RWPE2 (cell line): ENCODE data around the gene SLC5A2.
"Not testable (repeated sequence)": the region's sequence is repeated elsewhere in the genome, so short reads cannot be mapped to it uniquely, and the experiment has no call there.

Experiments used
- ATAC-seq: fragments of 200-7000 bp; cut with Tn5 transposase; 3 replicates; pipeline ENCODE4 v1.9.1; 2021; ENCODE audit warnings: low read depth
- DNase-seq: peaks from one replicate; pipeline ENCODE4 v3.0.0-alpha.2; 2020; ENCODE audit warnings: low spot score
- H3K27ac ChIP-seq: fragments of 450-650 bp; 2 replicates; pipeline ENCODE4 v1.5.1; 2017; ENCODE audit warnings: mild to moderate bottlenecking; ENCODE audit not compliant: poor library complexity, severe bottlenecking
- H3K27me3 ChIP-seq: fragments of 250-450 bp; sonication (Bioruptor Pico); 2 replicates; pipeline ENCODE4 v1.5.1; 2021; ENCODE audit warnings: mild to moderate bottlenecking, moderate library complexity; ENCODE audit not compliant: insufficient read depth, poor library complexity, severe bottlenecking
- H3K36me3 ChIP-seq: fragments of 250-450 bp; sonication (Bioruptor Pico); 2 replicates; pipeline ENCODE4 v1.5.1; 2020; ENCODE audit warnings: low read depth, mild to moderate bottlenecking, moderate library complexity
- H3K4me1 ChIP-seq: fragments of 250-450 bp; sonication (Bioruptor Pico); 2 replicates; pipeline ENCODE4 v1.5.1; 2021; ENCODE audit warnings: mild to moderate bottlenecking, moderate library complexity; ENCODE audit not compliant: insufficient read depth, poor library complexity, severe bottlenecking
- H3K4me3 ChIP-seq: fragments of 250-450 bp; sonication (Bioruptor Pico); 2 replicates; pipeline ENCODE4 v1.5.1; 2021; ENCODE audit warnings: mild to moderate bottlenecking, moderate library complexity; ENCODE audit not compliant: severe bottlenecking
- H3K9me3 ChIP-seq: fragments of 250-450 bp; sonication (Bioruptor Pico); 2 replicates; pipeline ENCODE4 v1.5.1; 2021; ENCODE audit warnings: mild to moderate bottlenecking, moderate library complexity; ENCODE audit not compliant: severe bottlenecking
- TF ChIP-seq, protein P1 (sequence below): fragments of 450-650 bp; IDR thresholded peaks from one replicate; pipeline ENCODE4 v1.5.1; 2017; ENCODE audit warnings: mild to moderate bottlenecking, moderate library complexity; ENCODE audit not compliant: poor library complexity, severe bottlenecking

Gene SLC5A2

DNA sequence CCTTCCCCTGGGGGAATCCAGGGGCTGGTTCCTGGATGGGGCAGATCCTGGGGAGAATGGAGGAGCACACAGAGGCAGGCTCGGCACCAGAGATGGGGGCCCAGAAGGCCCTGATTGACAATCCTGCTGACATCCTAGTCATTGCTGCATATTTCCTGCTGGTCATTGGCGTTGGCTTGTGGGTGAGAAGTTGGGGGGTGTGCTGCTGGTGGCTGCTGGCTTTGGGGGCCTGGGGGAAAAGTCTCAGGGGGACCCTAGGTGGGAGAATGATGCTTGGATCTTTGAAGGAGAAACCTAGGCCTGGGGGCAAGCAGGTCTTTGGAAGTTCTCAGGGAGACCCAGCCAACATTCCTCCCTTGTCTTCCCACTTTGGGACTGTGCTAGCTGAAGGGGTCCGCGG, at the start of gene SLC5A2:
Gene SLC5A2 (plus strand): TSS at position 43 of the 400 bp plus-strand sequence. CDS start 14 bp downstream, at position 57.
- Histone ChIP-seq H3K27me3 (no peaks in the 10 kb centered on the region), H3K4me1 (no peaks in the 10 kb centered on the region), H3K4me3 (no peak within 1 kb of the TSS), H3K36me3 (peaks cover 2% of the 10 kb centered on the region), H3K9me3 (no peaks in the 10 kb centered on the region), H3K27ac (no peak within 1 kb of the TSS)
- ATAC-seq, result no peak
- TF ChIP-seq, protein P1, sequence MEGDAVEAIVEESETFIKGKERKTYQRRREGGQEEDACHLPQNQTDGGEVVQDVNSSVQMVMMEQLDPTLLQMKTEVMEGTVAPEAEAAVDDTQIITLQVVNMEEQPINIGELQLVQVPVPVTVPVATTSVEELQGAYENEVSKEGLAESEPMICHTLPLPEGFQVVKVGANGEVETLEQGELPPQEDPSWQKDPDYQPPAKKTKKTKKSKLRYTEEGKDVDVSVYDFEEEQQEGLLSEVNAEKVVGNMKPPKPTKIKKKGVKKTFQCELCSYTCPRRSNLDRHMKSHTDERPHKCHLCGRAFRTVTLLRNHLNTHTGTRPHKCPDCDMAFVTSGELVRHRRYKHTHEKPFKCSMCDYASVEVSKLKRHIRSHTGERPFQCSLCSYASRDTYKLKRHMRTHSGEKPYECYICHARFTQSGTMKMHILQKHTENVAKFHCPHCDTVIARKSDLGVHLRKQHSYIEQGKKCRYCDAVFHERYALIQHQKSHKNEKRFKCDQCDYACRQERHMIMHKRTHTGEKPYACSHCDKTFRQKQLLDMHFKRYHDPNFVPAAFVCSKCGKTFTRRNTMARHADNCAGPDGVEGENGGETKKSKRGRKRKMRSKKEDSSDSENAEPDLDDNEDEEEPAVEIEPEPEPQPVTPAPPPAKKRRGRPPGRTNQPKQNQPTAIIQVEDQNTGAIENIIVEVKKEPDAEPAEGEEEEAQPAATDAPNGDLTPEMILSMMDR, result no peak
- no peak for DNase-seq

DNA sequence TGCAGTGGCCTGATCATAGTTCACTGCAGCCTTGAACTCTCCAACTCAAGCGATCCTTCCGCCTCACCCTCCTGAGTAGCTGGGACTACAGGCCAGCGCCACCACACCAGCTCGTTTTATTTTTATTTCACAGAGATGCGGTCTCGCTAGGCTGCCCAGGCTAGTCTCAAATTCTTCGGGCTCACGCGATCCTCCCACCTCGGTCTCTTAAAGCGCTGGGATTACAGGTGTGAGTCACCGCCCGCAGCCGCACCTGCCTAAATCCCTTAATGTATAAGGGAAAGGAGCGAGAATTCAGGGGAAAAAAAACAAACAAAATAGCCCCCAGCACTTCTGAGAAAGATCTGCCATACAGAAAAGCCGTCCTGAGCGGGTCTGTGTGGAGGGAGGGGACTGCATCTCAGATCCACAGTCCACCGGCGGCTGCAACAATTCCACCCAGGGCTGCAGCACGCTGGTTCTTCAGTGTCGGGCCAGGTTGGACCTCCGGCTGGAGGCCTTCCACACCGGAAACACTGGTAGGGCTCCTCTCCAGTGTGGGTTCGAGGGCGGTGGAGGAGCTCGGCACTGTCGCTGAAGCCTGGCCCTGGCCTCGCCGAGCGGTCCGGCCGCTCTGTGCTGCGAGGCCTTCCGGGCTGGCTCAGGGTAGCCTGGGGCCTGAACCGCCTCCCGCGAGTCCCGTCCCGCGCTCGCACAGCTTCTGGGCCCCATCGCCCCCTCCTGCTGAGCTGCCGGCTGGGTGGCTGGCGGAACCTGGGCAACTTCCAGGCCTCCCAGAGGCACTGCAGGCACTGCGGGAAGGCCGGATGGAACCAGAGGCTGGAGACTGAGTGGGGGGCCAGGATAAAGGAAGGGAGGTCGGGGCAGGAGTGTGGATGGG, 47.3 kb upstream of the SLC5A2 start:
- Histone ChIP-seq H3K4me1 (no peaks in the 10 kb centered on the region), H3K9me3 (no peaks in the 10 kb centered on the region), H3K4me3 (no peak overlapping the region), H3K27ac (no peak overlapping the region), H3K27me3 (no peaks in the 10 kb centered on the region), H3K36me3 (no peaks in the 10 kb centered on the region)
- TF ChIP-seq, protein P1, result no peak
- ATAC-seq (no peak), DNase-seq (peak; percentile 34)

DNA sequence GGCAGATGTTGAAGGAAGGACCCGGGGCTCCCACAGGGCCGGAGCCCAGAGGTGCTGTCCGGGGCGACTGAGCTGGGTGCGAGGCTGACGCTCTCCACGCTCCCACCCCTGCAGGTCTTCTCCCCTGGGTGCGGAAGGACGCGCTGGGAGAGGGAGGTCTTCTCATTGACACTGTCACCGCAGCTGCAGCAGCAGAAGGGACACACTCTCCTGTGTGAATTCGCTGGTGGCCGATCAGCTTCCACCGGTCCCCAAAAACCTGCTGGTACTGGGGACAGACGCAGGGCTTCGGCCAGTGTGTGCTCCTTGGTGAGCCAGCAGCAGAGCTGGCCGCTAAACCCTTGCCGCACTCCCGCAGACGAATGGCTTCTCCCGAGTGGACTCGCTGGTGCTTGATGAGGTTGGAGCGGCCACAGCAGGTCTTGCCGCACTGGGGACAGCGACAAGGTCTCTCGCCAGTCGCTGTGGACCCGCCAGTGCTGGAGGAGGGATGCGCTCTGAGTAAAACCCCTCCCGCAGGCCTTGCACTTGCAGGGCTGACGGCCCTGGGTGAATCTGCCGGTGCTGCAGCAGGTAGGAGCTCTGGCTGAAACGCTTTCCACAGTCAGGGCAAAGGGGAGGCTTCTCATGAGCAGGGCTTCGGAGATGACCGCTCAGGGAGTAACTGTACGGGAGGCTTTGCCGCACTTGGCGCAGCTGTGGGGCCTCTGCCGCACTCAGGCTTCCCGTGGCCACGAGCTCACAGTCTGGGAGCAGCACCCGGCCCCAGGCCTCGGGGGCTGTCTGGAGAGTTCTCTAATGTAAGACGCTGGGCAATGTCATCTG, 46.5 kb upstream of the SLC5A2 start:
- TF ChIP-seq, protein P1, result no peak
- H3K9me3 ChIP-seq, result no peaks in the 10 kb centered on the region
- no peak overlapping the region for H3K4me3 ChIP-seq
- ATAC-seq (no peak), DNase-seq (no peak)
- no peaks in the 10 kb centered on the region for H3K4me1 ChIP-seq
- no peaks in the 10 kb centered on the region for H3K36me3 ChIP-seq
- H3K27ac ChIP-seq, result no peak overlapping the region
- H3K27me3 ChIP-seq, result no peaks in the 10 kb centered on the region

DNA sequence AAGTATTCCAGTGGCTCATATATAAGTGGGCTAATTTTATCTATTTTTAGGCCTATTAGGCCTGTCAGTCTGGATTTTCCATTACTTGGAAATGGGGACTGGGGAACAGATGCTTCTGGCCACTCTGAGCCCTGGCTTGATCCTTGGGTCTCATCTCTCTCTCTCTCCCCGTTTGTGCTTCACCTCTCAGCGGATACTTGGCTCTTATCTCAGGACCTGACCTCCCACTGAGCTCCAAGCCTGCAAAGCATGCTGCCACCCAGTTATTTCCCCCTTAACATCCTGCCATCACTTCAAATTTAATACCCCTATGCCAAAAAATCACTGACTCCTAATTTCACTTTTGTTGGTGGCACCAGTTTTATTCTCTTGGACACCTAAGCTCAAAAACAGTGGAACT, 44.5 kb upstream of the SLC5A2 start:
- H3K4me3 ChIP-seq, result no peak overlapping the region
- no peaks in the 10 kb centered on the region for H3K9me3 ChIP-seq
- ATAC-seq (no peak), DNase-seq (peak; percentile 15)
- no peaks in the 10 kb centered on the region for H3K36me3 ChIP-seq
- H3K27me3 ChIP-seq, result no peaks in the 10 kb centered on the region
- TF ChIP-seq, protein P1, result no peak
- no peak overlapping the region for H3K27ac ChIP-seq
- H3K4me1 ChIP-seq, result no peaks in the 10 kb centered on the region

DNA sequence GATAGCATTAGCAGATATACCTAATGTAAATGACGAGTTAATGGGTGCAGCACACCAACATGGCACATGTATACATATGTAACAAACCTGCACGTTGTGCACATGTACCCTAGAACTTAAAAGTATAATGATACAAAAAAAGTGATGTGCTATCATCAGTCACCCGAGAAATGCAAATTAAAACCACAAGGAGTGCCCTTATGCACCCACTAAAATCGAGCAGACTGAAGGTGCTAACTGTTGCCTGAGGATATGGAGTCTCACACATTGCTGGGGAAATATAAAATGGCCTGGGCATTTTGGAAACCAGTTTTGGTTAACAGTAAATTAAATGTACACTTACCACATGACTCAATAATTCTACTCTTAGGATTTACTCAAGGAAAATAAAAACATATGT, 43.9 kb upstream of the SLC5A2 start:
- not testable (repeated sequence) for H3K4me3 ChIP-seq, H3K27me3 ChIP-seq

More for the DNA sequence above, 43.9 kb upstream of the SLC5A2 start:
- H3K4me1 ChIP-seq, H3K27ac ChIP-seq, DNase-seq, H3K36me3 ChIP-seq, H3K9me3 ChIP-seq, ATAC-seq: not testable (repeated sequence)
